Measurements from ENCODE around the gene GCK.

- TF ChIP-seq EZH2 (IDR thresholded peaks at IDR 0.05; ENCODE audit: borderline replicate concordance, low read depth, low read length, severe bottlenecking) (no peak), POLR2A (IDR thresholded peaks at IDR 0.05; ENCODE audit: low read depth, low read length) (no peak), CTCF (IDR thresholded peaks at IDR 0.05; ENCODE audit: extremely low read depth in 1 of 2, insufficient read depth in 1 of 2, low read depth in 1 of 2, low read length in 2 of 2) (no peak), FOS (IDR thresholded peaks at IDR 0.05; ENCODE audit: borderline replicate concordance, insufficient read depth, low read length) (no peak), POLR2AphosphoS5 (IDR thresholded peaks at IDR 0.05; ENCODE audit: insufficient read depth, low read depth, low read length) (no peak), MAX (IDR thresholded peaks at IDR 0.05; ENCODE audit: insufficient read depth, insufficient read length) (no peak)
Observed at GRCh38 chr7:44143646-44144250, 45.5 kb downstream of the GCK start.
